HG02973 (cell line): Measurements from ENCODE around the gene FES.
"Not testable (repeated sequence)": the region's sequence is repeated elsewhere in the genome, so short reads cannot be mapped to it uniquely, and the experiment has no call there.

ENCODE experiments used
- ATAC-seq: cut with Tn5 transposase; IDR thresholded peaks from one replicate; pipeline ENCODE4 v1.9.1; 2021; ENCODE audit warnings: moderate library complexity; ENCODE audit not compliant: unreplicated experiment

The FES gene

DNA sequence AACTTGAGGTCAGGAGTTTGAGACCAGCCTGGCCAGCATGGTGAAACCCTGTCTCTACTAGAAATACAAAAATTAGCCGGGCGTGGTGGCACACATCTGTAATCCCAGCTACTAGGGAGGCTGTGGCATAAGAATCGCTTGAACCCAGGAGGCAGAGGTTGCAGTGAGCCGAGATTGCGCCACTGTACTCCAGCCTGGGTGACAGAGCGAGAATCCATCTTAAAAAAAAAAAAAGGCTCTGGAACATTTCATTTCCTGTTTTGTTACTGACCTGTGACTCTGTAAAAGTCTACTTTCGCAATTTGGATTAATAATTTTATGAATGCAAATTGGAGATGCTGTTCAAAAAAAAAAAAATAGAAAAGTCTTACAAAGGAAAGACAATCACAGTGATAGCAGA lies 43.8 kb downstream of the FES start:
- not testable (repeated sequence) for ATAC-seq

DNA sequence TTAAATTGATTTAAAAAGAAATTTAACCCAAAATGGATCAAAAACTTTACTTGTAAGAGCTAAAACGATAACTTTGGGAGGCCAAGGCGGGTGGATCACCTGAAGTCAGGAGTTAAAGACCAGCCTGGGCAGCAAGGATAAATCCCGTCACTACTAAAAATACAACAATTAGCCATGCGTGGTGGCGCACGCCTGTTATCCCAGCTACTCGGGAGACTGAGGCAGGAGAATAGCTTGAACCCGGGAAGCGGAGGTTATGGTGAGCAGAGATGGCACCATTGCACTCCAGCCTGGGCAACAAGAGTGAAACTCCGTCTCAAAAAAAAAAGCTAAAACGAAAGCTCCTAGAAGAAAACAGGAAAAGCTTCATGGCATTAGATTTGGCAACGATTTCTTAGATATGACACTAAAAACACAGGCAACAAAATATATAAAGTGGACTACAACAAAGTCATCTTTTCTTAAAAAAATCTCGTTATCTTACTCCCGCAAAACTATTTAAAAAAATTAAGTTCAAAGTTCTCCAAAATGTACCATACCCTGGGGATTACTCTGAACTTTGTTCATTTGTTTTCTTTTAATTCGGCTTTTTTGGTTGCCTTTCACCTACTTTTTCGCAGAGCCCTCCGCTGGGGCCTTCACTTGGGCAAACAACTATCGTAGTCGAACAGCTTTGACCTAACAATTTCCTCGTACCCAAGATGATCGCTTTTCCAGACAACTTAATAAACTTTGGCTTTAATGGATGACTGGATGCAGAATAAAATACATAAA lies 45.1 kb downstream of the FES start:
- no peak for ATAC-seq

DNA sequence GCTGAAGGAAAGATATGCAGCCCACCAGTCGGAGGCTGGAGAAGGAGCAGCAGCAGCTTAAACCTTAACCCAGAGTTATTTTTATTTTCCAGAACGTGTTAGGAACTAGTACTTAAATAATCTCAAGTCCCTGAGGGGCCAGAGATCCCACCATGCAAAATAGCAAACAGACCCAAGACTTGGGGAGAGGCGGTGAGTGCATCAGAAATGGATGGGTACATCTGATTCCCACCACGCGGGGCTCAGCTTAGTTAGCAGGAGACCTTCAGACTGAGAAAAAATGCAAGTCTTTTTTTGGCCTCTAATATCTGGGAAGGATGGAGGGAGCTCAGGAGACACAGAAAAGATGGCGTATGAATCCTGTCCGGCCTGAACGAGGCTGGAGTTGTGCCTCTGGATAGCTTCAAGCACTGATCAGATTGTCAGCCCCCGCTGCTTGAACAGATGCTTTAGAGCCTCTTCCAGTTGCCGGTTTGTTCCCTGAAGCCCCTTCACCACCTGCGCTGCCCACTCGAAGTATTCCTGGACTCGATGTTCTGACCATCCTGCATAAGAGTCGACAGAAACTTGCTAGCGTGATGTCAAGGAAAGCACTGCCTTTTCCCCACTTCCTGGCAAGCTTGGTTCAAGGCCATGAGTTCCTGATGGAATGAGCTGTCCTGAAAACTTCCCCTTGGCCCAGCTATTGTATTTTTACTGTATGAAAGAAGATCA lies 46.7 kb downstream of the FES start:
- no peak for ATAC-seq

DNA sequence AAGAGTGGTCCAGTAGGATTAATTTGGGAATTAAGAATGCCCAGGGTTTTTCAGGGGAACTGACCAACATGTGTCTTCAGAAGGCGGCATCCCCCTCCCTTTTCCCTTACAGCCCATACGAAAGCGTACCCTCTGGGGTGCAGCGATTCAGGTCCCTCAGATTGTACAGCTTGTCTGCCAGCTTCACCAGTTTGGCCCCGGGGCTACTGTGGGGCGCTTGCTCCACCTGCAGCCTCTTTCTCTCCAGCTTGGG lies 47.2 kb downstream of the FES start:
- ATAC-seq: no peak

DNA sequence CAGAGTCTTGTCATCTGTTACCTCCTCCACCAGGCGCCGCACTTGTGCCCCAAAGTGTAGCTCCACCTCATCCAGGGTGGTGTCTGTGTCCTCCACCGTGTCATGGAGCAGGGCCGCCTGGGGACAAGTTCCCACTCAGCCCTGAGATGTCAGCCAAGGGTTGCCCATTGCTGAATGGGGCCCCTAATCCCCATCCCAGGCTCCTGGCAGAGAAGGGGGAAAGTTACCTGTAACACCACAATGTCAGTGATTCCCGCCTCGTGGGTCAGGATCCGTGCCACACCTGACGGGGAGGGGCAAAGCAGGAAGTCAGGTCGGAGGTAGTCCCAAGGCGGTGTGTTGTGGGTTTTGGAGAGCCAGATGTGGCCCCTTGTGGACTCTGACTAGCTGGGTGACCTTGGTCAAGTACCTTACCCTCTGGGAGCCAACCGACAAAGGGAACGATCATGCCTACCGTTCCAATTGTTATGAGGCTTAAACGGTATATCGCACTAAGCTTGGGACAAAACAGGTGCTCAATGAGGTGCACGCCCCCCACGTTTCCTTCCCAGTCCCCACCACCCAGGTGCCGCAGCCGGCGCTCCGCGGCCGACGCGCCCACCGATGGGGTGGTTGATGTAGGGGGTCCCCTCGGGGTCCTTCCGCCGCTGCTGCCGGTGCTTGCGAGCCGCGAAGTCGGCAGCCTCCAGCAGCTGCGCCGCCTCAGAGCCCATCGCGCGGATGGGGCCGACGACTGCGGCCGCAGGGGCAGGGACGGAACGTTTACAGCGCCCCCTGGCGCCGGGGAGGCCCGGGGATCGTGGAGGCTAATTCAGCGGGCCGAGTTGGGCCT lies 47.7 kb downstream of the FES start, which contains the start of gene HDDC3:
TSS of gene HDDC3 (minus strand) at position 722 of the 832 bp plus-strand sequence. CDS start at position 713, 9 bp downstream.
- ATAC-seq: peak; percentile 44

DNA sequence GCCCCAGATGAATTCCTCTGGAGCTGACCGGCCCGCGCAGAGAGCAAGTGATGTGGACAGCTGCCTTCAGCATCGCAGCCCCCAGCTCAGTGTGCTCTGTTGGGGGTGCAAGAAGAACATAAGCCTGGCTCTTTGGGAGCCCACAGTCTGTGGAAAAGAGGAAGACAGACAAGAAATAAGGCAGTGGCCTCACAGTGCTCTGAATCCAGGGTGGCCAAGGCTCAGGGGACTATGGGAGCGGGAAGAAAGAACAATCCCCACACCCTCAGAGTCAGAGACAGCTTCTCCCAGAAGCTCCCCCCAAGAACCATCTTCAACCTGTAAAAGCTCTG lies 48.3 kb downstream of the FES start:
- no peak for ATAC-seq

DNA sequence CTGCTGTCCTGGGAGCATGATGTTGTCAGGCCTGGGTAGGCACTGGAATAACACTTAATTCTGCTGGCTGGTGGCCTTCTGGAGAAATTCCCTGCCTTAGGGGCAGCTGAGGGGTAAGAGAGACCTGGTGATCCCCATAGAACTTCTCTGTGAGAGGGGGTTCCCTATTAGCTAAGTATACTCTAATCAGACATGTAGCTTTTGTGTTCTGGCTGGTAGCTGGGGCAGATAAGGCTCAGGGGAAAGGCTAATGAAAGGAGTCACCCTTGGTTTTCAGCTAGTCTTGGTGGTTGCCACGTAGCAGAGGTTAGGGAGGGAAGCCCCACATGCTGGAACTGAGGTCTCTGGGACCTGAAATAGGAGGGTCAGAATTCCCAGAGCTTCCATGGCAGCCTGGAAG lies 49.0 kb downstream of the FES start:
- no peak for ATAC-seq

DNA sequence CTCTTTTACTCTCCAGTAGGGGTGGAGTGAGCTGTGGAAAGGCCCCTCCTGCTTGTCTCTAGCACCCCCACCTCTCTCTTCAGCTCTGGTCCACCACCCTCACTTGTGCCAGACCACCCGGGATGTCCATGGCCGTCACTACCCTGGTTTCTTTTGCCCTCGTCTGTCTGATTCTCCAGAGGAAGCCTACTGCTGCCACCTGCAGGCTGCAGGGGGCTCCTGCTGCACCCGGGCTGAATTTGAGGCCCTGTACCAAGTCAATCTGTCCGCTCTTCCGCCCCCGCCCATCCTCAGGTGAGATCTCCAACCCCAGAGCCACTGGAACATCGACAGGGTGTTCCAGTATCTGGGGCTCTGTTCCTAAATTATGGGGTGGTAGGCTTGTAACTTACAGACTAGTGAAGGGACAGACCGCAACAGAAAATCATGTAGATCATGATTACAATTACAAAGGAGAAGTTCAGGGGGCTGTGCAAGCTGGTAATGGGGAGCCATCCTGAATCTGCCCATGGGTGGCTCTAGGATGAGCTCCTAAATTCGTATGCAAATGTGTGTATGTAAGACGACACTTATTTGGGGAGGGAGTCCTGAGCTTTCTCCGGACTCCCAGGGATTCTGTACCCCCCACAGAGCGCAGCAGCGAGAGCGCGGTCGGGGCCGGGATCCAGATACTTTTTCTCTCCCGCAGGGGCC lies 50.1 kb downstream of the FES start:
- ATAC-seq: peak; percentile 35

DNA sequence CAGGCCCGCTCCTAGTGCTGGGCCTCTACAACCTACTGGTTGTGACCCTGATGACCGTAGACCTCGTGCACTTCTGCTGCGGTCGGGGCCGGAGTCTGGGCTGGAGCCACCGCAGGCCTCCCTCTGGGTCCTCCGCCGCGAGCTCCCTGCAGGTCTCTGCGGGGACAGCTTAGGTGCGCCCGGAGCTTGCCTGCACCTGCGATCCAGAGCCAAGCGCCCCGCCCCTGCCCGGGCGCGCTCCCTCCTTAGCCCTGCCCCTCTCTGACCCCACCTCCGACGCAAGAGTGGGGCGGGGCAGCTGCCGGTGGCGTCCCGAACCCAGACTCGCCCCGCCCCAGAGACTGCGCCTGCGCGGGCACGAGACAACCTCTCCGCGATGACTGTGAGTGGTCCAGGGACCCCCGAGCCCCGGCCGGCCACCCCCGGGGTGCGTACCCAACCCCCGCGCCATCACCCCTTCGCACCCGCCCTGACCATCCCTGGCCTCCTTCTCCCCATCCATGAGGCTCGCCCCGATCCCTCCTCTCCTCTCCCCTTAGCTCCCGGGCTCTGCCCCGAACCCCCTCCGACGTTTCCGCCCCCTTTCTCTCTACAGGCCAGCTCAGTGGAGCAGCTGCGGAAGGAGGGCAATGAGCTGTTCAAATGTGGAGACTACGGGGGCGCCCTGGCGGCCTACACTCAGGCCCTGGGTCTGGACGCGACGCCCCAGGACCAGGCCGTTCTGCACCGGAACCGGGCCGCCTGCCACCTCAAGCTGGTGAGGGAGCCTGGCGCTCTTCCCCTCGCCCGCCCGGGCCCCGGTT lies 50.8 kb downstream of the FES start, which contains the start of gene UNC45A:
TSS of gene UNC45A (plus strand) at position 337 of the 803 bp plus-strand sequence. CDS start at position 377, 40 bp downstream.
- peak; percentile 56 for ATAC-seq

DNA sequence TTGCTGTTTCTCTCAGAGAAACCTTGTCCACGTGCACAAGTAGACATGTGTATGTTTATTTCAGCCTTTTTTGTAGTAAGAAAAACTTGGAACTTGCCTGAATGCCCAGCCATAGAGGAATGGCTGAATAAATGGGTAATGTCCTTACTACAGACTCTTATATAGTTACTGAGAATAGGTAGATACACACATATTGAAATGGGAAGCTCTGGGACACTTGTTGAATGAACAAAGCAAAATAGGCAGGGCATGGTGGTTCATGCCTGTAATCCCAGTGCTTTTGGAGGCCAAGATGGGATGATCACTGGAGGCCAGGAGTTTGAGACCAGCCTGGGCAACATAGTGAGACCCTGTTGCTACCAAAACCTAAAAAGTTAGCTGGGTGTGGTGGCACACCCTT lies 52.5 kb downstream of the FES start:
- no peak for ATAC-seq

DNA sequence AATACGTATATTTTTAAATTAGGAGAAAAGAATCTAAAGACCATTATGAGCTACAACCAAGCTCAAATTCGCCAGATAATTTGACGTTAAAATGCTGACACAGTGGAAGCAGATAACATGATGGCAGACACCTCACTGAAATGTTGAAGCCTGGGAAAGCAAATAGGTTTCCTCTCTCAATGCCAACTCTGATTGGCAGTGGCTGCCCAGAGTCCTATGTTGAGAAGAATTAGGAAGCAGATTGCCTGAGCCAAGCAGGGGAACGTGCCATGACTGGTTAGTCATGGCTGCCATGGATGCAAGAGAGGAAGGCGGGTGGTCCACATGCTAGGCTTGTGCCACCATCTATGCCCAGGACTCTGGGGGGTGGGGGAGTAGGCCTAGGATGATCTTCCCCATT lies 54.0 kb downstream of the FES start:
- ATAC-seq: no peak

DNA sequence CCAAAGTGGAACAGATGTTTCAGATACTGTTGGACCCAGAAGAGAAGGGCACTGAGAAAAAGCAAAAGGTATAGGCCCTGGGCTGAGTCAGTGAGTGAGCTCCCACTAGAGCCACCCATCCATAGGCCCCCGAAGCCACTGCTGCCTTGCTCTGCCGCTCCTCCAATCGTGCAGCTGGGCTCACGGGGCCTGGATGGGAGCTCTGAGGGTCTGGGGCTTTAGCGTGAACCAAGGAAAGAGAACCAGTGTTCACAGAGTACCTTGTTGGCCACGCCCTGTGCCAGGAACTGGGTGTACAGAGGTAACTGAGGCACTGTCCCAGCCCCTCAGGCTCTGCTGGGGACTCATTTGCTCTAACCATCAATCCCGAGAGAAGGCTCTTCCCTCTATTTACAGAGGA lies 55.5 kb downstream of the FES start:
- ATAC-seq: no peak

DNA sequence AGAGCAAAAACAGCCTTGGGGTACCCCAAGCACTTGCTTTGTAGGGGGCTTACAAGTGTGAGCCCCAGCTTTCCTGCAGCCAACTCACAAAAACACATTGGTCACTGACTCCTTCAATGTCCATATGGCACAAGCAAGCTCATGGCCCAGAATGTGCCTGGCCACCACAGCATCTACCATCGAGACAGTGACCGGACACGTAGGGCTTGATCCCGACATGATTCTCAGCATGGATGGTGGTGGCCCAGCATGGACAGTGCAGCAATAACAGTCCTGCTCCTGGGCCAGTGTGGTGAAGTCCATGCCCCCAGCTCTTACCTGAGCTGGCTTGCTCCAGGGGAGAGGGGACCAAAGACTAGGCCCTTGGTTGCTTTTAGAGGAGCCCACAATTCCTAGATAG lies 56.7 kb downstream of the FES start:
- no peak for ATAC-seq

DNA sequence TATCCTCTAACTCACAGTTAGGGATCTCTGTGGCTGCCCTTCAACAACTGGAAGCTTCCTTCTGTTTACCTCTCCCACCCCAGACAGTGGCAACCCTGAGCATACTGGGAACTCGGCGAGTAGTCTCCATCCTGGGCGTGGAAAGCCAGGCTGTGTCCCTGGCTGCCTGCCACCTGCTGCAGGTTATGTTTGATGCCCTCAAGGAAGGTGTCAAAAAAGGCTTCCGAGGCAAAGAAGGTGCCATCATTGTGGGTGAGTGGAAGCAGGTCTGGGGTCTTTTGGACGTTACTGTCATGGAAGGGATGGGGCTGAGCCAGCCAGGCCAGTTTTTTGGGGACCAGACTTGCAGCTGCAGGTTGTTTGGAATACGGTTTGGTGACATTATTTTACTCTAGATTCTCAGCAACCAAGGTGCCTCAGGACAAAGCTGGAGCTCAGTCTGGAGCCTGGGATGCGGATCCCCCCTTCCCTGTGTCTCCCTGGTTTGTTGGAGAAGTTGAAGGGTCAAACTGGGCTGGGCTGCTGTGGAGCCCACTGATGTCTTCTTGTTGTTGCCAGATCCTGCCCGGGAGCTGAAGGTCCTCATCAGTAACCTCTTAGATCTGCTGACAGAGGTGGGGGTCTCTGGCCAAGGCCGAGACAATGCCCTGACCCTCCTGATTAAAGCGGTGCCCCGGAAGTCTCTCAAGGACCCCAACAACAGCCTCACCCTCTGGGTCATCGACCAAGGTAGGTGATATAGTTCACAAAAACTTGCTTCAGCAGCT lies 58.2 kb downstream of the FES start:
- no peak for ATAC-seq

DNA sequence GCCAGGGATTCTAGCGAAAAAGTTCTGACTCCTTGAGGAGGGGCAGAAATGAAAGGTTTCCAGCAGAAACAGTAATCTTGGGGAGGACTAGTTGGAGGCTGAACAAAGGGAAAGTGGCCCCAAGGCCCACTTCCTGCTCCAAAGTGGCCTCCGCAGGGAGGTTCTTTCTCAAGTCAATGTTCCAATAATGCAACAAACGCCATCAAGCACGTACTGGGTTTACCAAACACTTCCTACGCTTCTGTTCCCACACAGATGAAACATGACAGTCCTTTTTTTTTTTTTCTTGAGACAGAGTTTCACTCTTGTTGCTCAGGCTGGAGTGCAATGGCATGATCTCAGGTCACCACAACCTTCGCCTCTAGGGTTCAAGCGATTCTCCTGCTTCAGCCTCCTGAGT lies 60.8 kb downstream of the FES start:
- ATAC-seq: no peak
